PFSK-1 (cell line): ENCODE data around the gene HIRA.

Experiments
- POLR2AphosphoS5 ChIP-seq: IDR thresholded peaks from 2 replicates; pipeline ENCODE4 v1.6.1; 2012; ENCODE audit warnings: low read depth, mild to moderate bottlenecking, control low read depth, low read length, moderate library complexity
- REST ChIP-seq, 2 experiments: IDR thresholded peaks; 2 replicates each; pipeline versions ENCODE4 v1.6.1 to v1.8.0; 2011 to 2012; ENCODE audit warnings: low read depth in 2 of 2, low read length in 2 of 2, control low read depth in 1 of 2, inconsistent platforms in 1 of 2, mild to moderate bottlenecking in 1 of 2, moderate library complexity in 1 of 2; ENCODE audit not compliant: insufficient read depth in 1 of 2
- TAF1 ChIP-seq: IDR thresholded peaks from 2 replicates; pipeline ENCODE4 v1.6.1; 2012; ENCODE audit warnings: low read length, control low read depth, borderline replicate concordance; ENCODE audit not compliant: insufficient read depth

DNA sequence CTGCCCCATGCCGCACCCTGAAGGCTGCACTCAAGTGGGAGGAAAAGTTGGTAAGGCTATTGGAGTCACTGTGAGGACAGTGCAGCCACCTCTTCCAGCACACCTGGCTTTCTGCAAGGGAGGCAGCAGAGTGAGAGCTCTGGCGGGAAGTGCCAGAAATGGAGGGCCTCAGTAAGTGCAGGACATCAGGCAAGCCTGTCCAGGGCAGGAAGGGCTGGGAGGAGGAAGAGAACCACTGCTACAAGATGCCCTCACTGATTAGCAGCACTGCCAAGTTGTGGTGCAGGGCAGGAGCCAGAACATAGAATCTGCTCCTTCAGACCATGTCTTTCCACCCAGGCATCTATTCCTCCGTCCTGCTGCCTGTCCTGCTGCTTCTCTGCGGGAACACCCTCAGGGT is 78.8 kb downstream of the HIRA start:
- TF ChIP-seq REST (IDR thresholded peaks at IDR 0.05; ENCODE audit: insufficient read depth in 1 of 2, low read depth in 2 of 2, low read length in 2 of 2) (no peak), POLR2AphosphoS5 (no peak), TAF1 (no peak)
